IPS-18c (cell line): ENCODE measurements around the gene PDE4D.

Experiments
- H3K4me3 ChIP-seq: 2 replicates; pipeline ENCODE4 v1.7.0; 2013; ENCODE audit warnings: low read depth, mild to moderate bottlenecking, low read length, moderate library complexity; ENCODE audit not compliant: insufficient read depth
- H3K9me3 ChIP-seq: one replicate; pipeline ENCODE4 v1.6.1; 2013; ENCODE audit warnings: mild to moderate bottlenecking, low read length, moderate library complexity; ENCODE audit not compliant: control insufficient read depth, insufficient read depth

PDE4D gene

GRCh38 chr5:59532979-59533729 is 360.4 kb downstream of the PDE4D start:
- H3K9me3 ChIP-seq: no peaks in the 10 kb centered on the region
- no peak overlapping the region for H3K4me3 ChIP-seq

DNA sequence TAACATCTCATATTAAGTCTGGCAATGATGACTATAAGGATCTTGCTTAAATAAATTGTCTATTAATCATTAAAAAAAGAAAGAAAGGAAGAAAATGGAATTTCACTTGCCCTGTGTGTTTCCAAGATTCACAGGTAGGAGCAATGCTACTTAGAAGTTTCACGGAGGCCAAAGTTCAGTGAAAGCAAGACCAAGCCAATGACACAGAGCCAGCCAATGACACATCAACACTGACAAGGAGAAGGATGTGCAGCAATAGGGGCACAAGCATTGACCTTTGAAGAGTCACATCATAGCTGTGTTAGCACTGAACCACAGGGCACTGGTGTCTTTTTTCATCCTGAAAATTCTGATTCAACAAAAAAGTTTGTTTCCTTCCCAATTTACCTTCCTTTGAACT is 364.3 kb downstream of the PDE4D start:
- H3K9me3 ChIP-seq: no peaks in the 10 kb centered on the region
- H3K4me3 ChIP-seq: no peak overlapping the region

DNA sequence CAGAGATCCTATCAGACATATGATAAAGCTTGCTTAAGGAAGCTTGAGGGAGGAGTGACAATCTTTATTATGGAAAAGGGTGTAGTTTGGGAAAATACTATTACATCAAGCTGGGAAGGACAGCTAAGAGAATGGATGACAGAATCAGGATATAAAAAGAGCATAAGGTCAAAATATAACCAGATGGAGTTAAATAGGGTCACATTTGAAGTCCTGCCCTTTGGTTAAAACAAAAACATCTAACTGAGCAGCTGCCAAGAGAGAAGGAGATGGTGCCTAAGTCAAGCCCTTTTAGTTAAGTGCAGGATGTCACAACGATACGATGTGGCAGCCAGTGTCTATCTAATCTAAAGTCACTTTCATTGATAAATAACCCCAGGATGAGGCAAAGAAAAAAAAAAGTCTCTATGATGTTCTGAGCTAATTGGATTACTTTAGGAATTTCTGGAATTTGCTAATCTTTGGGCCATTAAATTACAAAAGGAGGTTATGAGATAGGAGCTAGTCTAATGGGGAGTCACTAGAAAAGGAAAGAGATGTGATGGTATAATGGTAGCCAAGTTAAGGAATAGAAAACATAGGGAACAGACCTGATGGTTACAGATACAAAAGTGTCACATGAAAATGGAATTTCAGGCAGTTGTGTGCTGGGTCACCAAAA is 365.2 kb downstream of the PDE4D start:
- Histone ChIP-seq H3K9me3 (no peaks in the 10 kb centered on the region), H3K4me3 (no peak overlapping the region)

DNA sequence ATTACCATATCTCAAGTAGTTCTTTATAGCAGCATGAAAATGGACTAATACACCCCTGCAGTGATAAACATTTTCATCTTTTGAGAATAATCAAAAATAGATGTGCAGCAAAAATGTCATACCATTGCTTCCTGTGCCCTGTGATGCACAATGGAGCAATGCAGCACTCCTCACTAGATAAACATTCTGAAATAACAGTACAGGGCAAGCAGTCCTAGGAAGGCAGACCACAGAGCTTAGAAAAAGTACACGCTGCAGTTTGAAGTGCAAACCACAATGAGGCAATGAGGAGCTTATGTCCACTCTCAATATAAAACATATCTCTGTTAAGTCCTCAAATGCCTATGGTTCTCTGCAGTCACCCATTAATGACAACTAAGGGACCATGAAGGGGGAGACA is 367.6 kb downstream of the PDE4D start:
- Histone ChIP-seq H3K9me3 (no peaks in the 10 kb centered on the region), H3K4me3 (no peak overlapping the region)

DNA sequence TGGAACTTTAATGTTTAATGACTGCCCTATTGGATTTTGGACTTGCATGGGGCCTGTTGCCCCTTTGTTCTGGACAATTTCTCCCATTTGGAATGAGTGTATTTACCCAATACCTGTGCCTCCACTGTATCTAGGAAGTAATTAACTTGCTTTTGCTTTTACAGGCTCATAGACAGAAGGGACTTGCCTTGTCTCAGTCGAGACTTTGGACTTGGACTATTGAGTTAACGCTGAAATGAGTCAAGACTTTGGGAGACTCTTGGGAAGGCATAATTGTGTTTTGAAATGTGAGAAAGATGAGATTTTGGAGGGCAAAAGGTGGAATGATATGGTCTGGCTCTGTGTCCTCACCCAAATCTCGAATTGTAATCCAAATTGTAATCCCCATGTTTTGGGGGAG is 368.2 kb downstream of the PDE4D start:
- Histone ChIP-seq H3K4me3 (no peak overlapping the region), H3K9me3 (no peaks in the 10 kb centered on the region)

DNA sequence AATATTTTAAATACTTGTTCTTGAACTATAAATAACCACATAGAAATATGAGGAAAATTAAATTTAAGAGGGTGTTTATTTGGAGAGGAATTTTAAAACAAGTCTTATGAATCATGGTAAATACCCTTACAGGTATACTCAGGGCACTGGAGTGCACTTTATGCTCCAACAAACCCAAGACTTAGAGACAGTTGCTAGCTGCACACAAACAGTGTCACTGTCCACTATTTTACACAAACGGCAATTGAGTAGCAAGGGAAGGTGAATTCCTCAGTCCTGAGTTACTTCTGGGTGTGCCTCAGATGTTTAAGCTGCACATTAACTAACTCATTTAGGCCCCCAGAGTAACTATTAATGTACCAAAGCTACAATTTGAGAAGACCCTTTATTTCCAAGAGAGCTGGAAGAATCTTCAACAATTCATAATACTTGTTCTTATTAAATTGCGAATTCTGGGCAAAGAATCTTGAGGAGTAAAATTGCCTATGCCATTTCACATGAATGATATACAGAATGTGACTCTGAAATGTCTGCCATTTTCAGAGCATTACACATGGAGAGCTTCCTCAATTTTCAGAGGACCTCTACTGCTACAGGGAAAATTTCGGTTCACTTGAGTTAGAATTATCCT is 371.2 kb downstream of the PDE4D start:
- H3K9me3 ChIP-seq: no peaks in the 10 kb centered on the region
- no peak overlapping the region for H3K4me3 ChIP-seq

DNA sequence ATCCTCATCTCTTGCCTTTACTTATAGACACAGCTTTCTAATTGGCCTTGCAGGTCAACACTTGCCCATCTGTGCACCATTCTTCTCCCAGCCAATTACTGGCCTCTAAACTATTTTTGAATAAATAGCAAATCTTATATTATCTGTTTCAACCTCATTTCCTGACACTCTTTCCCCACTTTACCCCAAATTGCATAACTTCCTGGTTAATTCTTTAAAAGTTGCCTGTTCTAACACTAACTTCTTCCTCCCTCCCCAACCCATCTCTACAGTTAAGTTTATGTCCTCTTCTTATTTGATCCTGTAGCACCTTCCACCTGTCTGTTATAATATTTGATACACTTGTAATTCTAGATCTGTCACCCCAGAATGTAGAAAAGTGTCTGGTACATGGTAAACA is 372.1 kb downstream of the PDE4D start:
- Histone ChIP-seq H3K9me3 (no peaks in the 10 kb centered on the region), H3K4me3 (no peak overlapping the region)

DNA sequence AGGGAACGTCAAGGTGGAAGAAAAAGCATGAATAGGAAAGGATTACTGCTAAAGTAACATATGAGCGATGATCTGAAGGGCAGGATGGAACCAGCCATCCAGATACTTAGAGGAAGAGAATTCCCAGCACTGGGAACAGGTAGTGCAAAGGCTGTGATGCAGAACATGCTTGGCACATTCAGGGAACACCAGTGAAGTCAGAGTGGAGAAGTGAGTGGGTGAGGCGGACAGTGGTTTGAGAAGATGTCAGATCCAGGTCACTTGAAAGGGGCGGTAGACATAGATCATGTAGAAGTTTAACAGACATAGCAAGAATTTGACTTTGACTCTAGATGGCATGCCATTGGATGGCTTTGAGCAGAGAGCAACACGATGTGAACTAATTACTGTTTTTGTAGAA is 374.2 kb downstream of the PDE4D start:
- Histone ChIP-seq H3K9me3 (no peaks in the 10 kb centered on the region), H3K4me3 (no peak overlapping the region)

DNA sequence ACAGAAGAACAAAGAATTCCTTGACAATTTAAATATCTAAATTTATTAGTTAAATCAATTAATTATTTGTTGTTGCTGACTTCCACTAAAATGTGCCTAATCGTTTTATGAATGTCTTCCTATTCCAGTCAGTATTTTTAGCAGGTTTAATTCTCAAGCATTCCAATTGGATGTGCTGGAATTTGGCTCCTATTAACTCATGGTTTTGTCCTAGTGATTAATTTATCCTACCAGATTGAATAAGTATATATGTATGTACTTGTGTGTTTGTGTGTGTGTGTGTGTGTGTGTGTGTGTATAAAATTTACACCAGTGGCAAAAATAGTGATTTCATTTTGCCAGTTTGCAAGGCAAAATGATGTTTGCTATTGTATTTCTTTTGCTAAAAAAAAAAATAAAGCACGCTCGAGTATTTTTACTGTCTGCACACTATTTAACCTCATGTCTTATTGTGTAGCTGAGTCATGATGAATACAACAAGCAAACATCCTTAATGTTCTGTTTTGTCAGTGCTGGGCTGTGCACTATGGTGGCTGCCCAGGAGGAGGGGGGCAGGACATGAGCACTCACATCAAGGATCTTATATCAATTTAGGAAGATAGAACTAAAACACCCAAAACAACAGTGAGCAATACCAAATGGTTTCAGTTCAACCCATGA is 375.5 kb downstream of the PDE4D start:
- Histone ChIP-seq H3K9me3 (no peaks in the 10 kb centered on the region), H3K4me3 (no peak overlapping the region)

DNA sequence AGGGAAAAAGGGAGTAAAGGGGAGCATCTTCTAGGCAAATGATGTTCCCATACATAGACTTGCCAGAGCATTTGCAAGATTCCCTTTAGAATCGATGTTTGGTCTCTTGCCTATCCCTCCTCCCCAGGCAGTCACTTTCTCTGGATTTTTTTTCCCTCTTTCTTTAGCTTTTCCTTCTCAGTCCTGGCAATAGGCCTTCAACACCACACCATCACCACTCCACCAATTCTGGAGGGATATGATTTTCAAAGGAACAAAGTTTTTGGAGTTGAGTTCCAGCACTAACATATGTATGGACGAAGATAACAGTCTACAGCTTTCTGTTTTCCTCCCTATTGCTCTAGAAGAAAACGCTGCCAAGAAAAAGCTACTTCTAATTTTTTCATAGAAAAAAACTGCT is 377.4 kb downstream of the PDE4D start:
- Histone ChIP-seq H3K9me3 (no peaks in the 10 kb centered on the region), H3K4me3 (no peak overlapping the region)

DNA sequence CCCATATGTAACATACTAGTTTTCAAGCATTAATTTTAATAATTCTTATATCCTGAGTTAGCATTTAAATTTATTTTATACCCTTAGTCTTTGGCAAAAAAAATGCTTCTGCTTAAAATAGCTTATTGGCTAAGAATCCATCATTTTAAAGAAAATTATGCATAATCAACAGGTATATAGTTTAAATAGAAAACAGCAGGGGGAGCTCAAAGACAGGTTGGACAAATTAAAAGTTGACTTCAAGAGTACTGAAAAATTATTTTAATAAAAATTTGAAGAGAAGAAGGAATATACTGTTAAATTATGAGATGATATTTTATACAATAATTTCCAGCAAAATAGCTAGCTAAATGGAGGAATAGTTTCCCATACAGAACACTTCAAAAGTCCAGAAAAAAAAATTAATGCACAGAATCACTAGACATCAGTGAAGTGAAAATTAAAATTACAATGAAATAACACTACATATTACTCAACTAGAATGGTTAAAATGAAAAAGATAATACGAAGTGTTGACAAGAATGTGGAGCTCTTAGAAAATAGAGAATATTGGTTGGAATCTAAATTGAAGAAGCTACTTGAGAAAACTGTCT is 387.1 kb downstream of the PDE4D start:
- H3K4me3 ChIP-seq: no peak overlapping the region
- H3K9me3 ChIP-seq: no peaks in the 10 kb centered on the region

DNA sequence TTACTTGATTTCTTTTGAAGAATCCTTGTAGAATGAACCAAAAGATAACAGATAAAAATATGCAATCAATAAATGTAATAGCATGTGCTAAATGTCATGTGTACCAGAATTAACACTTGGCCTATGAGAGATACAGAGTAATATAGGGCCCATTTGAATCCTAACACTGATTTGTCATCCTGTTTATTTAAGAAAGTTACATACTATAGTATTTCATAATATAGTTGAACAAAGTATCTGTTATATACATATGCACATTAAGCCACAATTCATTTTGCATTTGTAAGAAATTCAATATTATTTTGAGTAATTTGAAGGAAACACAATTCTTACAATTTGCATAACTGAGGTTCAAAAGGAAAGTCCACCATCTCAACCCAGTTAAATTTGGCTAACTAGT is 389.5 kb downstream of the PDE4D start:
- Histone ChIP-seq H3K4me3 (no peak overlapping the region), H3K9me3 (no peaks in the 10 kb centered on the region)

- Histone ChIP-seq H3K9me3 (no peaks in the 10 kb centered on the region), H3K4me3 (no peak overlapping the region)
Observed at GRCh38 chr5:59503220-59503619, 390.3 kb downstream of the PDE4D start.

DNA sequence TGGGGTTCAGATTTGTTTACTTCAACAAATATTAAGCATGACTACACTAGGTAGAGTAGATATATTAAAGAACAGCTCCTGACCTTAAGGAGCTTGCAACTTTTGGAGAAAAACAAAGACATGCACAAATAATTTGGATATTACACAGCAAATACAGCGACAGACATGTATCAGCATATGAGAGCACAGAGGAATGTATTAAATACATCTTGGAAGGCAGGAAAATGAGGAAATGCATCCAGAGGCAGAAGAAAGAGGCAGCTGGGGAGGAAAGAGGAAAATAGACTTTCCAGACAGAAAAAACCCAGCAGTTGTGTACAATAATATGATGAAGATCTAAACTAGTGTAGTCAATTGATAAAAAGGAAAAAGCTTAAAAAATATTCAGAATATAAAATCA is 392.2 kb downstream of the PDE4D start:
- Histone ChIP-seq H3K9me3 (no peaks in the 10 kb centered on the region), H3K4me3 (no peak overlapping the region)

- H3K9me3 ChIP-seq: no peaks in the 10 kb centered on the region
- H3K4me3 ChIP-seq: no peak overlapping the region
Observed at GRCh38 chr5:59500014-59500413, 393.5 kb downstream of the PDE4D start.

DNA sequence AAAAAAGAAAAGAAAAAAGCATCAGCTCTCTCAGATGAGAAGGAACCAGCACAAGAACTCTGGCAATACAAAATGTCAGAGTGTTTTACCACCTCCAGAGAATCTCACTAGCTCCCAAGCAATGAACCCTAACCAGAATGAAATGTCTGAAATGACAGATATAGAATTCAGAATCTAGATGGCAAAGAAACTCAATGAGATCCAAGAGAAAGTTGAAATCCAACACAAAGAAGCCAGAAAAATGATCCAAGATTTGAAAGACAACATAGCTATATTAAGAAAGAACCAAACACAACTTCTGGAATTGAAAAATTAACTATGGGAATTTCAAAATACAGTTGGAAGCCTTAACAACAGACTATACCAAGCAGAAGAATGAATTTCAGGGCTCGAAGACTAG is 396.3 kb downstream of the PDE4D start:
- H3K9me3 ChIP-seq: no peaks in the 10 kb centered on the region

DNA sequence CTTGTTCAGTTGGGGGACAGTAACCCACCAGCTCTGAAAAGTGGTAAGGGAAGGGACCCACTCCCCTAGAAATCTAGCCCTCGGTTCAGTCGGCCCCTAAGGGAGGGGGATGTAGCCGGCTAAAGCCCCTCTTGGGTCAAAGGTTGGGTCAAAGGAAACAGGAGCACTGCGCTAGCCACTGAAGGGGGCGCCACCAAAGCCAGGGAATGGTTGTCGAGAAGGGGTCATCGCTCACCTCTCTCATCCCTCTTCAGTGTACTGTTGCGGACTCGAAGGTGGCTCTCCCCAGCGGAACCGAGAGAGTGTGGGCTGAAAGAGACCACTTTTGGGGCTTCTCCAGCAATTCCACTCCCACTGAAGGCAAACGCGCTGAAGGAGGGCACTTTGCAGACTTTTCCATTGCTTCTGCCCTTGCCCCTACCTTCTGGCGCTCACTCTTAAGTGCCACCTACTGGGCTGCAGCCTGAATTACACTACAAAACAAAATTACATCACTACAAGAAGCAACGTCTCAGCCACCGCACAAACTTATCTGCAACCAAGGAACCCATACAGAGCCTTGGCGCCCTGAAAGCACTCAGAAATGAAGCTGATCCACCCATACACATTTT is 396.9 kb downstream of the PDE4D start:
- Histone ChIP-seq H3K9me3 (no peaks in the 10 kb centered on the region), H3K4me3 (no peak overlapping the region)

More for the DNA sequence above, 396.3 kb downstream of the PDE4D start:
- H3K4me3 ChIP-seq: no peak overlapping the region
